Measurements from ENCODE around the gene ATAD1.

ATAD1 gene

DNA sequence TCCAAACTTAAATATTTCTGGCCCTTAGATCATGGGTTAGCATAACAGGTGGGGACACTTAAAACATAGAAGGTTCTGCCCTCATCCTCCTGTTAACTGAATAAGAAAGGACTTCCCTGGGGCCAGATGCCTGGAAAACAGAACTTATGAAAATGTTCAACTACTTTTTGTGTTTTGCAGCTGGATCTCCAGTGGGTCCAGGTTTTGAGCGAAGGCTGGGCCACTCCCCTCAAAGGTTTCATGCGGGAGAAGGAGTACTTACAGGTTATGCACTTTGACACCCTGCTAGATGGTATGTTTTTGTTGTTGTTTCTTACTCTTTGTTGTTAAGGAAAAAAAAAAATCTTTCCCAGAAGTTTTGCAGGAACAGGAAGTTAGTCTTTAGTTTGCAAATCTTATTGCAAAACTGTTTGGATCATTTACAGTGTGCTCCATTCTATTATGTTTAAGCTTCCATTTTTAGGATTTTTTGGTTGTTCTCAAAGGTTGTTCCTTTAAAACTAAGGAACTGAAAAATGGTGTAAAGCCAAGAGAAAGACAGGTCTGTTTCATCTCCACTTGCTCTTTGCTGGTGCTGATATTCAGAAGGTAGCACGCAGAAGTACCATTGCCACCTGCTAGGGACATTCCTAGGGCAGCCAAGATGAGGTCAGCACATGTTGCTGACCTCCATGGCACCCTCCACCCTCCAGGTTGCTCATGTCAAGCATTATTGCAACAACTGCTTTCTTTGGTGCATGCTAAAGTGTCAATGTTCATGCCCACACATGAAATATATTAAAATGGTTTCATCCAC, 102.3 kb downstream of the ATAD1 start:
- no peak for DNase-seq (ENCODE audit: low spot score)

DNA sequence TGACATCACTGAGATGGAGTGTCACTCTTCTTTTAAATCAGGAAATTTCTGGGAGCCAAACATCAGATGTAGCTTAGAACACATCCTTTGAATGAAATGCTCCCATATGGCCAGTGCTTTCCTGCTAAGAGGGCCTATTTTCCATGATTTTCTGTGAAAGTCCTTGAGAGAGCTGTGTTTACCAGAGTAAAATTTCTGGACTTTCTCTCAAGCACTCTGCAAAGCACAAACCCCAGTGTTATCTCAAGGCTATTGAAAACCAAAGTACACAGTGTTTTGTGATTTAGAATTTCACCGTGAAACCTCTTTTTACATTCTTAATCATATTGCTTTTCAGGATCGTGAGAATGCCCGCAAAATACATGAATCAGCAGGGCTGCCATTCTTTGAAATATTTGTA, 104.3 kb downstream of the ATAD1 start:
- no peak for DNase-seq (ENCODE audit: low spot score)

DNA sequence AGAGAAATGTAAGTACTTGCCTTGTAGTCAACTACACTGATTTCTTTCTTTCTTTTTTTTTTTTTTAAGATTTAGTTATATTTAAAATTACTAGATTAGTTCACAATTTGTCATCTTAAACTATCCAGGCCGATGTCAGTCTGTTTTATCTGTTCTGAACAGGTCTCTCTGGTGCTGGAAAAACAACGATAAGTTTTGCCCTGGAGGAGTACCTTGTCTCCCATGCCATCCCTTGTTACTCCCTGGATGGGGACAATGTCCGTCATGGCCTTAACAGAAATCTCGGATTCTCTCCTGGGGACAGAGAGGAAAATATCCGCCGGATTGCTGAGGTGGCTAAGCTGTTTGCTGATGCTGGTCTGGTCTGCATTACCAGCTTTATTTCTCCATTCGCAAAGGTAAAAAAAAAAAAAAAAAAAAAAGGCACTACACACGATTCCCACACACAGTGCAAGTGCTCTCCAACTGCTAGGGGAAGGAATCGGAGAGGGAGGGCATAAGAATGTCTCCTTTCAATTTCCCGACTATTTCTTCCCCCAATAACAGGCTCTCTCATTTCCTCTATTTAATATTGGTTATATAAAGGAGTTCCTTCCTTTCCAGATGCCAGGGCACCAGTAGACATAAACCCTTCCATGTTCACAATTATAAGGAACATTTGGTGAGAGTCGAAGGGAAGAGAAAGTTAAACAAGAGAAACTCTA, 105.0 kb downstream of the ATAD1 start:
- DNase-seq (ENCODE audit: low spot score): no peak

DNA sequence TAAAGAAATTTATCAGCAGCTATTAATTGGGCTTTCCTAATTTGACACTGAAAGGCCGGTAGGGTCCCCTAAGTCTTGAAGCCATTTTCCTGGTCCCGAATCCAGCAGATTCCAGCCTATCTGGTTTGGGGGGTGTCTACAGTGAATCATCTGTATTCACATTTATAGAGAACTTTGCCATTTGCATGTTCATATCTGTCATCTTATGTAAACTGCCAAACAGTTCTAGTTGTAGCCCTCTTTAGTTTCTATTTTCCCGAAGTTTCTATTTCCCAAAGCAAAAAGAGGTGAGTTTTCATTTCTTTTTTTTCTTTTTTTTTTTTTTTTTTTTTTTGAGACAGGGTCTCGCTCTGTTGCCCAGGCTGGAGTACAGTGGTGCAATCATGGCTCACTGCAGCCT, 110.8 kb downstream of the ATAD1 start:
- DNase-seq (ENCODE audit: low spot score): no peak

DNA sequence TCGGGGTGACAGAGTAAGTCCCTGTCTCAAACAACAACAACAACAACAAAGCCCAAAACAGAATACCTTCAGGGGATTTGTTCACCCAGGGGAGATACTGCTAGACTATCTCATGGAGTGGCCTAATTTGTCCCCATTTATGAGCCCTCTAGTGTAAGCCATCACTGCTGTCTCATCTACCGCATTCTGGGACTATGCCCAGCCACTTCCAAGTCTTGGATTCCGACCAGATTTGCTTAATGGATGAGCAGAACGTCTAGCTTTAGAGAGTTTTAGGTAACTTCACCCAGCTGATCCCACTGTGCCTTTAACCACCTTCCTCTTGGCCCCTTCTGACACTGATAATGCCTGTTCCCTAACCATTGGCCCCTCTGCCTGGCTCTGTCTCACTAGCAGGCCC, 111.3 kb downstream of the ATAD1 start:
- no peak for DNase-seq (ENCODE audit: low spot score)

DNA sequence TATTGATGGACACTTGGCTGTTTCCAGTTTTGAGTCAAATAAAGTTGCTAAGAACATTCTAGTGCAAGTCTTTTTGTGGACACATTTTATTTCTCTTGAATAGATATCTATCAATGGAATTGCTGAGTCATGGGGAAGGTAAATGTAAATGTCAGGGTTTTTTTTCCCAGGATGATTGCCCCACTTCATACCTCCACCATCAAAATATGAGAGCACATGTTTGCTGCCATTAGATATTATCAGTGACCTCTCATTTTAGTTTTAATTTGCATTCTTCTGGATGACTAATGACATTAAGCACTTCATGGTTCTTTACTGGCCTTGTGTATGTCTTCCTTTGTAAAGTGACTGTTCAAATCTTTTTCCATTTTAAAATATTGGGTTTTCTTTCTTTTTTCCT, 112.7 kb downstream of the ATAD1 start:
- no peak for DNase-seq (ENCODE audit: low spot score)

DNA sequence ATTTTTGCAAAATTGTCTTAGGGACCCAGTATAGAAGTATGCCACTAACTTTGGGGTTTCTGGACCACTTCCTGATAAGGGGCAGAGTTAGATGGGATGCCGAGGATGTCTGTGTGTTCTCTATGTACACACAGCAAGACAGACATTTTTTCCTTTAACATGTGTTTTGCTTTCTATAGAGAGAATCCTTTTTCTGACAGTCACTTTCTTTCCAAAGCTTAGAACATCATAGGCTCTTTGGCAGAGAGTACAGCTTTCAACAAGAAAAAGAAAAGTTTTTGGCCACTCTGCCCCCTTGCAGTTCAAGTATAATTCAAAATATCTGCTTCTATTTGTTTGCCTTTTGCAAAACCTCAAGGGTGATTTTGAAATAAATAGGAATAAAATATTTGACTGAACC, 114.3 kb downstream of the ATAD1 start:
- no peak for DNase-seq (ENCODE audit: low spot score)

DNA sequence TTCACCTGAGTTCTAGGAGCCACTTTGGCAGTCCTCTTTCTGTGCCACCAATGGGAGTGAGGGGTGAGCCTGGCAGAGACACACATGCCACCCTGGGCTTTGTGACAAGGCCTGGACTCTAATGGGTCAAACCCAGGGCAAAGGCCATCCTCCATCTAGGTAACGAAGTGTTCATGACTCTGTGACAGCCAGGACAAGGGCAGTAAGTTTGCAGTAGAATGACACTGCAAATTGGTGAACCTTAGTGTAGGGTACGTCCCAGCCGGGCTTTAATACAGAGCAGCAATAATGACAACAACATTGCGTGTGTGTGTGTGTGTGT, 115.1 kb downstream of the ATAD1 start:
- DNase-seq (ENCODE audit: low spot score): no peak

DNA sequence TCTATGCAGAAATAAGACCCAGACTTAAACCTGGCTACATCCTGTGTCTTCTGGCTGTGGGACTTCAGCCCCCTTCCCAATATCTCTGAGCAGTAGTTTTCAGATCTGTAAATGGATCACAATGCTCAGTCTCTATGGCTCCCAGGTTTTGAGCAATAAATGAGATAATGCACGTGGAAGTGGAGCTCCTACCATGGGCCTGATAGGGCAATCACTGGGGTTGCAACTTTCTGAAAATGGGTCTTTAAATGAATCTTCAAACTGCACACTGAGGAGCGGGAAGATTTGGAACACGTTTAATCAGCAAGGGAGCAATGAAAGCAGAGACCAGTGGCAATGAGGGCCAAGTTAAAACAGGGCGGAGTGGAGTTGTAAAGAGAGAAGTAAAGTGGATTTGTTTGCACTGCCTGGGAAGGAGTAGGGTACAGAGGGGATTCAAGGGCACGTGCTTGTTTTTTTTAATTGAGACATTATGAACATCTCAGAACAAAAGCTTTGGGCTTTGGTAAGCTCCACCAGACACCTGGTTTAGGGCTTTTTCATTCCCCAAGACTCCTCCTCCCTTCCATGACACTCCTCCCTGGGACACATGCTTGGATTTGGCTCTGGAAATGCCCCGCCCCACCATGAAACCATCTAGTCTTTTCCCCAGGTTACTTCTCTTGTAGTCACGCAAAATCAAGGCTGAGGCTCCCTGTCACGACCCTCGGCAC, 115.6 kb downstream of the ATAD1 start:
- no peak for DNase-seq (ENCODE audit: low spot score)

Measured in iPS-NIHi11 (cell line).